Right cardiac atrium (tissue), 5 donors: ENCODE measurements around the gene NPIPB6. TPM values are rescaled to one million over a fixed set of nuclear protein-coding genes. Genes with fewer than 3 reads are reported as not detected.

Experiments
- ATAC-seq, 2 donors: fragments of 200-7000 bp; cut with Tn5 transposase; one replicate each; pipeline versions ENCODE4 v1.8.0 to v1.9.1; 2020; ENCODE audit warnings: moderate library complexity in 2 of 2, mild to moderate bottlenecking in 1 of 2
- DNase-seq, 3 donors: peaks; one replicate each; pipeline ENCODE4 v3.0.0-alpha.2; 2020
- H3K27ac ChIP-seq: one replicate; pipeline ENCODE4 v1.5.1; 2013; ENCODE audit warnings: mild to moderate bottlenecking, low read length, control low read depth, moderate library complexity
- H3K27me3 ChIP-seq: one replicate; pipeline ENCODE4 v1.6.1; 2013; ENCODE audit not compliant: control insufficient read depth, insufficient read depth
- H3K4me1 ChIP-seq: one replicate; pipeline ENCODE4 v1.6.1; 2013; ENCODE audit warnings: low read length; ENCODE audit not compliant: control insufficient read depth, insufficient read depth
- H3K4me3 ChIP-seq: one replicate; pipeline ENCODE4 v1.5.1; 2013; ENCODE audit warnings: low read length, control low read depth
- H3K9me3 ChIP-seq: one replicate; pipeline ENCODE4 v1.6.1; 2013; ENCODE audit warnings: low read length; ENCODE audit not compliant: control insufficient read depth
- WGBS: extraction: QIAGEN DNeasy Blood & Tissue Kit; methylation state at CpG from one replicate; pipeline ENCODE4 v1.1.7; 2013; 5-methylcytosine and 5-hydroxymethylcytosine counted together
- intact Hi-C, 4 donors: fragments of 100-400 bp; cut with DNase I; formaldehyde crosslinking; loops; one replicate each; pipeline versions ENCODE4 v1.11.0 to v1.14.0; 2022 to 2023
- microRNA-seq, 2 donors: library from miRNA; unstranded; fragments of <30 nt; microRNA quantifications; one replicate each; pipeline ENCODE4 v1.2.0, GENCODE V29; 2020 to 2021
- polyA plus RNA-seq: library from polyadenylated mRNA; stranded (reverse); fragments of 200-250 nt; gene quantifications from one replicate; pipeline ENCODE4 v1.2.3, GENCODE V29; 2013
- total RNA-seq, 4 donors: library from RNA; stranded (reverse); fragmentation: NEBNext Ultra II Directional; extraction: Animal tissue kit (Norgen Biotek cat#: 25700); gene quantifications; one replicate each; pipeline ENCODE4 v1.2.1, GENCODE V29; 2021
- donor health status: healthy with polysubstance abuse.
- donor health status: DM: no; HTN: yes; CAD: no.
- donor health status: DM: no; HTN: no; CAD: no.
- donor health status: DM: no; HTN: yes; CAD: no; lungs with severe emphysema.
- donor health status: DM: yes; HTN: yes; CAD: no.

Gene NPIPB6
- total and polyA plus RNA-seq, 5 donors, result 0.45 to 1.4 (median 0.94) TPM; not detected in 2

GRCh38 chr16:28297784-28298510, 65.4 kb downstream of the NPIPB6 start:
- intact Hi-C loops, result no loop called here

DNA sequence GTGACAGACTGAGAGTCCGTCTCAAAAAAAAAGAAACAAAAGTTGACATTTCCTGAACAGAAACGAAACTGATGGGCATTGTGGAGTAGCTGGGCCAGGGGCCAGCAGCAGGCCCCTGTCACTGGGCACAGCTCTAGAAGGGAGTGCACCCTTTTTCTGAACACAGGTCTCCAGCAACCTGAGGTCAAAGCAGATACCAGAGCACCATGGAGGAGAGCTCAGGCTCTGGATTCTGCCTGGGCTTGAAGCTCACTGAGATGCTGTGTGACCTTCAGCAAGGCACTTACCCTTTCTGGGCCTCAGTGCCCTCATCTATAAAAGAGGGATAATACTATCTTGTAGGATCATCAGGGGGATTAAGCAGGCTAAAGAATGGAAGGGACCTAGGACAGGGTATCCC, 66.0 kb downstream of the NPIPB6 start:
- DNase-seq (no peak), ATAC-seq (no peak)
- Histone ChIP-seq H3K27me3 (no peaks in the 10 kb centered on the region), H3K4me1 (no peaks in the 10 kb centered on the region), H3K4me3 (no peak overlapping the region), H3K27ac (no peak overlapping the region), H3K9me3 (no peaks in the 10 kb centered on the region)
- WGBS, result 47% methylated on average over 2 of the region's 2 CpGs
- intact Hi-C loops, result no loop called here

More at GRCh38 chr16:28297784-28298510, 65.4 kb downstream of the NPIPB6 start:
- Histone ChIP-seq H3K4me3 (no peak overlapping the region), H3K27ac (no peak overlapping the region), H3K27me3 (no peaks in the 10 kb centered on the region), H3K9me3 (no peaks in the 10 kb centered on the region), H3K4me1 (no peaks in the 10 kb centered on the region)
- ATAC-seq (no peak), DNase-seq (no peak)
- 51% methylated on average over 11 of the region's 11 CpGs for WGBS

- Histone ChIP-seq H3K9me3 (no peaks in the 10 kb centered on the region), H3K4me1 (no peaks in the 10 kb centered on the region)
- WGBS, result 77% methylated on average over 11 of the region's 11 CpGs
Observed at GRCh38 chr16:28295276-28295675, 68.0 kb downstream of the NPIPB6 start.

DNA sequence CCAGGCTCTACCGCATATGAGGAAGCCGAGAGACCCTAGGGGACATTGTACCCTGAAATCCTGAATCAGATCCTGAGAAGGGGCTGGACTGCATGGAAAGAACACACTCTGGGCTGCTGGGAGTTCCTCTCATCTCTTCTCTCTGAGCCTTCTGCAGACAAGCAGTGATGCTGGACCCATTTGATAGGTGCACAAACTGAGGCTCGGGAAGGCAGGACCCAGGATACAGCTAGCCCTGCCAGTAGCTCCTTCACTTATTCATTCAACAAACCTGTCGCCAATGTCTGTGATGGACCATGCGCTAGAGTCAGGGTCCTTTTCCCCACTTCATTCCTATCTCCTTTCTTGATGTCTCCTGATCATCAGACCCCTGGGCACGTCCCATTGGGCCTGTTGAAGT, 69.1 kb downstream of the NPIPB6 start:
- Histone ChIP-seq H3K4me3 (no peak overlapping the region), H3K27ac (no peak overlapping the region), H3K9me3 (no peaks in the 10 kb centered on the region), H3K4me1 (no peaks in the 10 kb centered on the region), H3K27me3 (no peaks in the 10 kb centered on the region)
- no peak for ATAC-seq
- WGBS, result 80% methylated on average over 6 of the region's 6 CpGs
- no peak for DNase-seq
- intact Hi-C loops, result no loop called here

More at GRCh38 chr16:28295276-28295675, 68.0 kb downstream of the NPIPB6 start:
- ATAC-seq (no peak), DNase-seq (no peak)
- no peaks in the 10 kb centered on the region for H3K27me3 ChIP-seq
- no peak overlapping the region for H3K27ac ChIP-seq
- intact Hi-C loops, result no loop called here
- no peak overlapping the region for H3K4me3 ChIP-seq

GRCh38 chr16:28293601-28293960, 69.7 kb downstream of the NPIPB6 start:
- no peak overlapping the region for H3K4me3 ChIP-seq
- H3K27me3 ChIP-seq, result no peaks in the 10 kb centered on the region
- H3K4me1 ChIP-seq, result no peaks in the 10 kb centered on the region
- DNase-seq (no peak), ATAC-seq (no peak)
- WGBS, result 28% methylated on average over 10 of the region's 10 CpGs
- intact Hi-C loops, result no loop called here
- no peak overlapping the region for H3K27ac ChIP-seq
- H3K9me3 ChIP-seq, result no peaks in the 10 kb centered on the region

- under 1% methylated on average over 60 of the region's 60 CpGs for WGBS
- peak overlapping the region; percentile 82 for H3K4me3 ChIP-seq
- ATAC-seq (peak in 1 of 2 donors; percentile 5), DNase-seq (no peak)
- no peaks in the 10 kb centered on the region for H3K4me1 ChIP-seq
- no peak overlapping the region for H3K27ac ChIP-seq
- intact Hi-C loops, result no loop called here
- no peaks in the 10 kb centered on the region for H3K27me3 ChIP-seq
- H3K9me3 ChIP-seq, result no peaks in the 10 kb centered on the region
Observed at GRCh38 chr16:28292731-28293600, 70.3 kb downstream of the NPIPB6 start.

Small RNA genes within 50 kb of the gene (microRNA-seq; reads per million reads assigned to microRNA genes)
- gene MIR6862-1, result 0 reads per million in 2 donors

Other genes starting within 250 kb of the NPIPB6 start
- gene XPO6, start 151.5 kb downstream of the NPIPB6 start, total RNA-seq, result 10 to 100 TPM; 30.2 to 36.4 (median 33.6) TPM
- gene XPO6, start 151.5 kb downstream of the NPIPB6 start, polyA plus RNA-seq, result 19.9 TPM
- gene SBK1, start 71.0 kb downstream of the NPIPB6 start, total RNA-seq, result 1 to 10 TPM in 2 of 4 donors, under 1 TPM in 2; 0.19 to 1.3 (median 0.99) TPM
- 1.2 TPM for gene SBK1, start 71.0 kb downstream of the NPIPB6 start, polyA plus RNA-seq
- gene EIF3CL, start 40.3 kb upstream of the NPIPB6 start, total RNA-seq, result 10 to 100 TPM; 17.4 to 54.2 (median 28.0) TPM
- 43.7 TPM for gene EIF3CL, start 40.3 kb upstream of the NPIPB6 start, polyA plus RNA-seq
- gene NPIPB7, start 108.8 kb upstream of the NPIPB6 start, total RNA-seq, result not detected
- gene NPIPB7, start 108.8 kb upstream of the NPIPB6 start, polyA plus RNA-seq, result not detected
- gene CLN3, start 128.6 kb upstream of the NPIPB6 start, total RNA-seq, result 10 to 100 TPM; 10.0 to 17.9 (median 13.9) TPM
- gene CLN3, start 128.6 kb upstream of the NPIPB6 start, polyA plus RNA-seq, result 12.4 TPM
- gene APOBR, start 131.1 kb upstream of the NPIPB6 start, total RNA-seq, result 1 to 10 TPM in 1 of 4 donors, under 1 TPM in 3; 0.37 to 1.0 (median 0.87) TPM
- 0.68 TPM for gene APOBR, start 131.1 kb upstream of the NPIPB6 start, polyA plus RNA-seq
- gene IL27, start 143.3 kb upstream of the NPIPB6 start, total RNA-seq, result not detected
- not detected for gene IL27, start 143.3 kb upstream of the NPIPB6 start, polyA plus RNA-seq
- 10 to 100 TPM; 63.7 to 69.8 (median 66.3) TPM for gene NUPR1, start 175.5 kb upstream of the NPIPB6 start, total RNA-seq
- 106 TPM for gene NUPR1, start 175.5 kb upstream of the NPIPB6 start, polyA plus RNA-seq
- 10 to 100 TPM; 13.8 to 21.4 (median 19.1) TPM for gene SGF29, start 190.4 kb upstream of the NPIPB6 start, total RNA-seq
- 18.2 TPM for gene SGF29, start 190.4 kb upstream of the NPIPB6 start, polyA plus RNA-seq
- gene SULT1A2, start 233.5 kb upstream of the NPIPB6 start, total RNA-seq, result 1 to 10 TPM; 2.1 to 3.8 (median 3.0) TPM
- 2.1 TPM for gene SULT1A2, start 233.5 kb upstream of the NPIPB6 start, polyA plus RNA-seq
- 10 to 100 TPM; 18.8 to 26.9 (median 22.0) TPM for gene SULT1A1, start 246.5 kb upstream of the NPIPB6 start, total RNA-seq
- gene SULT1A1, start 246.5 kb upstream of the NPIPB6 start, polyA plus RNA-seq, result 29.1 TPM